HEK293T (cell line): ENCODE results near the gene UBE2D1.

Source experiments
- CTCF ChIA-PET: fragments of 350-600 bp; formaldehyde crosslinking; extraction: SDS; loops from one replicate; lab custom pipeline; 2021; ENCODE audit warnings: antibody characterized with exemption, inconsistent platforms; lab: Yijun Ruan, JAX
- POLR2A ChIA-PET: fragments of 350-600 bp; formaldehyde crosslinking; extraction: SDS; loops from one replicate; lab custom pipeline; 2020; ENCODE audit warnings: antibody characterized with exemption, inconsistent platforms; lab: Yijun Ruan, JAX
- DNase-seq: peaks from one replicate; pipeline ENCODE4 v3.0.0; 2012; ENCODE audit warnings: mixed read lengths; ENCODE audit errors: extremely low spot score
- ARNT ChIP-seq: fragments of 450-650 bp; IDR thresholded peaks from 2 replicates; pipeline ENCODE4 v1.6.1; 2017; ENCODE audit warnings: mild to moderate bottlenecking
- BHLHE40 ChIP-seq: fragments of 450-650 bp; IDR thresholded peaks from 2 replicates; pipeline ENCODE4 v1.6.1; 2016; ENCODE audit warnings: mild to moderate bottlenecking, moderate library complexity, borderline replicate concordance
- CTBP1 ChIP-seq: fragments of 450-650 bp; IDR thresholded peaks from 2 replicates; pipeline ENCODE4 v1.6.1; 2016; ENCODE audit warnings: borderline replicate concordance
- ELF4 ChIP-seq: fragments of 450-650 bp; IDR thresholded peaks from 2 replicates; pipeline ENCODE4 v1.6.1; 2017; ENCODE audit warnings: antibody characterized with exemption
- FOXA1 ChIP-seq: fragments of 450-650 bp; IDR thresholded peaks from 2 replicates; pipeline ENCODE4 v1.6.1; 2016; ENCODE audit warnings: mild to moderate bottlenecking
- FOXK2 ChIP-seq: fragments of 450-650 bp; IDR thresholded peaks from 2 replicates; pipeline ENCODE4 v1.6.1; 2016; ENCODE audit warnings: mild to moderate bottlenecking
- FOXM1 ChIP-seq: fragments of 450-650 bp; IDR thresholded peaks from 2 replicates; pipeline ENCODE4 v1.6.1; 2017; ENCODE audit warnings: mild to moderate bottlenecking, borderline replicate concordance
- HDGF ChIP-seq: fragments of 450-650 bp; IDR thresholded peaks from 2 replicates; pipeline ENCODE4 v1.6.1; 2017; ENCODE audit warnings: antibody characterized with exemption, borderline replicate concordance
- L3MBTL2 ChIP-seq: fragments of 450-650 bp; conservative IDR thresholded peaks from 2 replicates; pipeline ENCODE4 v1.6.1; 2016; ENCODE audit warnings: mild to moderate bottlenecking
- LEF1 ChIP-seq: fragments of 450-650 bp; IDR thresholded peaks from 2 replicates; pipeline ENCODE4 v1.6.1; 2017; ENCODE audit warnings: mild to moderate bottlenecking, borderline replicate concordance
- NFRKB ChIP-seq: fragments of 450-650 bp; IDR thresholded peaks from 2 replicates; pipeline ENCODE4 v1.6.1; 2016; ENCODE audit warnings: mild to moderate bottlenecking, moderate library complexity
- SP1 ChIP-seq: fragments of 450-650 bp; IDR thresholded peaks from 2 replicates; pipeline ENCODE4 v1.6.1; 2017
- SUZ12 ChIP-seq: fragments of 450-650 bp; IDR thresholded peaks from 2 replicates; pipeline ENCODE4 v1.6.1; 2016; ENCODE audit warnings: mild to moderate bottlenecking
- TARDBP ChIP-seq: fragments of 450-650 bp; IDR thresholded peaks from 2 replicates; pipeline ENCODE4 v1.6.1; 2016
- ZNF384 ChIP-seq: fragments of 450-650 bp; IDR thresholded peaks from 2 replicates; pipeline ENCODE4 v1.6.1; 2016
- TF ChIP-seq, protein P1 (sequence below): fragments of 450-650 bp; IDR thresholded peaks from 2 replicates; pipeline ENCODE4 v1.6.1; 2016

The UBE2D1 gene

DNA sequence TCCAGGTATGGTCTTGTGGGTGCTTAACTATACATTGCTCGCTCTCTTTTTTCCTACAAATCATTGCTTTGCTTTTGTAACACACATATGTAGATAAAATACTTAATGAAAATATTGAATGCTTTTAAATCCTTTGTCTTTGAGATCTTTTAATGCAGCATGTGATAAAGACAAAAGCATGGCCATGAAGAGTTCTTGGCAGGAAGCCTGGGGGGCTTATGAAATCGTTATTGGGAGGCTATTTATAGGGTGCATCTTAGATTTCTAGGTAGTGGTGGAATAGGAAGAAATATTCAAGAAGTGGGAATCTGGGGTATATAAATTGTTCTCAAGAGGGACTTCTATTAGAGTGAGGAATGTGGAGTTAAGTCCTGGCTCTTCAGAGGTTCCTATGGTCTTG, 21.9 kb downstream of the UBE2D1 start:
- CTCF ChIA-PET = no interaction called here
- POLR2A ChIA-PET = no interaction called here
- no peak for DNase-seq
- TF ChIP-seq TARDBP (no peak), SP1 (no peak), CTBP1 (no peak), FOXM1 (no peak), ELF4 (no peak), L3MBTL2 (no peak), SUZ12 (no peak)
- TF ChIP-seq, protein P1, sequence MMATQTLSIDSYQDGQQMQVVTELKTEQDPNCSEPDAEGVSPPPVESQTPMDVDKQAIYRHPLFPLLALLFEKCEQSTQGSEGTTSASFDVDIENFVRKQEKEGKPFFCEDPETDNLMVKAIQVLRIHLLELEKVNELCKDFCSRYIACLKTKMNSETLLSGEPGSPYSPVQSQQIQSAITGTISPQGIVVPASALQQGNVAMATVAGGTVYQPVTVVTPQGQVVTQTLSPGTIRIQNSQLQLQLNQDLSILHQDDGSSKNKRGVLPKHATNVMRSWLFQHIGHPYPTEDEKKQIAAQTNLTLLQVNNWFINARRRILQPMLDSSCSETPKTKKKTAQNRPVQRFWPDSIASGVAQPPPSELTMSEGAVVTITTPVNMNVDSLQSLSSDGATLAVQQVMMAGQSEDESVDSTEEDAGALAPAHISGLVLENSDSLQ = no peak

DNA sequence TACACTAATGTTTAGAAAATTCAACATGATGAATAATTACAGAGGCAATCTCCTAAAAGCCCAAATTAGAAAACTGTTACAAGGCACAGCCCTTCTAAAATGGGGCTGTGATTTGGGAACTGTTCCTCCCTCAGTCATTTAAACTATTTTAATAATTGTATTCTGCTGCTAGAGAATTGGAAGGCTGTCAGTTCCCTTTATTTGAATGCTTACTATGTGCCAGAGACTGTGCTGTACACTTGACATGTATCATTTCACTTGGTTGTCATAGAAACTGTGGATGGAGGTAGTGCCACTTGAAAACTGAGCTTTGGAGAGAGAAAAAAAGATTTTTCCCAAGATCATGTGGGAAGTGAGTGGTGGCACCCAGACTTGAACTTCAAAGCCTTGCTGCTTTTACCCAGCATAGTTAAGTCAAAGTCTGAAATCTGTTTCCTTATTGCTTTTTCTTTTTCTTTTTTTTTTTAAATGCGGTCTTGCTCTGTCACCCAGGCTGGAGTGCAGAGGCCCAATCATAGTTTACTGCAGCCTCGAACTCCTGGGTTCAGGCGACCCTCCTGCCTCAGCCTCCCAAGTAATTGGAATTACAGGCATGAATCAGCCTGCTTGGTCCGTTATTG, 23.6 kb downstream of the UBE2D1 start:
- POLR2A ChIA-PET = no interaction called here

DNA sequence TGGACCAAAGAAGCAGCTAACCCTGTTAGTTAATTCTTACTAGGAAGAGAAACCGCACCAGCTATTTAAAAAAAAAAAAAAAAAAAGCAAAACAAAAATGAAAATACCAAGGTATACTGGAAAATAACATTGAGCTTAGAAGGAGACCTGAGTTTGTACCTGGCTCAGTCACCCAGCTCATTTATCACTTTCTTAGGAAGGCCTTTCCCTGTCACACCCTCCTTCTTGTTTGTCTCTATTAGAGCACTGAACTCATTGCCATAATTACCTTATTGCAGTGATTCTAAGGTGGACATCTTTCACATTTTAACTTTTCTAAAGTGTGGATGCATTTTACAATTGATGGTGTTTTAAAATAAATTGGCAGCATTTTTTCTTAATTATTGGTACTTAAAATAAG, 24.1 kb downstream of the UBE2D1 start:
- ChIA-PET POLR2A (no interaction called here), CTCF (no interaction called here)
- no peak for DNase-seq

More for the DNA sequence above, 23.6 kb downstream of the UBE2D1 start:
- no peak for DNase-seq
- CTCF ChIA-PET = no interaction called here
- no peak for TF ChIP-seq L3MBTL2
- no peak for TF ChIP-seq SUZ12
- no peak for TF ChIP-seq FOXM1
- TF ChIP-seq BHLHE40 = no peak

DNA sequence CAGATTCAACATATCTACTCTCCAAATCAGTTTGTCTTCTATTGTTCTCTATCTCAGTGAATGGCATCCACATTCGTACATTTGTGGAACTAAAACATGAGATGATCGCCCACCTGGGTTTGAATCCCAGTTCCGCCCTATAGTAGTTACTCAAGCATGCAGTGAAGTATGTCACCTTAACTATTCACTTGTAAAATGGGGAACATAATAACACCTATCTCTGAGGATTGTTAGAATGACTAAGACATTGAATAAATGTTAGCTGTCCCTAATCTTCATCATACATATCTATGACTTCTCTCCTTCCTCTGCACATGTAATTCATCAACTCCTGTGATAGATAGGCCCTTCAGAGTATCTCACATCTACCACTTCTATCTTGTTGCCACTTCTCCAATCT, 24.7 kb downstream of the UBE2D1 start:
- ChIA-PET POLR2A (no interaction called here), CTCF (no interaction called here)
- no peak for DNase-seq
- no peak for TF ChIP-seq ELF4
- no peak for TF ChIP-seq SP1
- TF ChIP-seq CTBP1 = no peak
- TF ChIP-seq NFRKB = no peak
- TF ChIP-seq TARDBP = no peak
- no peak for TF ChIP-seq SUZ12
- TF ChIP-seq, protein P1 = no peak
- no peak for TF ChIP-seq FOXM1
- TF ChIP-seq FOXK2 = no peak
- no peak for TF ChIP-seq L3MBTL2

More for the DNA sequence above, 24.1 kb downstream of the UBE2D1 start:
- TF ChIP-seq FOXM1 (no peak), FOXK2 (no peak), FOXA1 (no peak), ELF4 (no peak), L3MBTL2 (no peak), ZNF384 (no peak), LEF1 (no peak), CTBP1 (no peak), NFRKB (no peak), SUZ12 (no peak), ARNT (no peak), HDGF (no peak), TARDBP (no peak), SP1 (no peak), BHLHE40 (no peak)
- TF ChIP-seq, protein P1 = no peak

DNA sequence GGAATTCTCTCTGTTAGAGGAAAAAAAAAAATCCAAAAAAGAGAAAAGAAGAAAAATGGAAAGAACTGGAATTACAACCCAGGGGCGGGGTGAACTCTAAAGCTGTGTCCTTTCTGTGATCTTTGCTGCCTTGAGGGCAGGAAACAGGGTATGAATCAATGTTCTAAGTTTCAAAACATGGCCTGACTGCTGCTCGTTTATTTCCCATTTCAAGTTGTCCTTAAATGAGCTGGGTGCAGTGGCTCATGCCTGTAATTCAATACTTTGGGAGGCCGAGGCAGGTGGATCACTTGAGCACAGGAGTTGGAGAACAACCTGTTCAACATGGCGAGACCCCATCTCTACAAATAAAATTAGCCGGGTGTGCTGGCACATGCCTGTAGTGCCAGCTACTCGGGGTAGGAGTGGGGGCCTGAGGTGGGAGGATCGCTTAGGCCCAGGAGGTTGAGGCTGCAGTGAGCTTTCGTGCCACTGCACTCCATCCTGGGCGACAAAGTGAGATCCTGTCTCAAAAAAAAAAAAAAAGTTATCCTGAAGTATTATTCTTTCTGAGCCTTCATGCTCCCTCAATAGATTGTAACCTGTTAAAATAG, 25.7 kb downstream of the UBE2D1 start:
- TF ChIP-seq L3MBTL2 = no peak
- no peak for TF ChIP-seq TARDBP
- TF ChIP-seq CTBP1 = no peak
- no peak for TF ChIP-seq SP1
- no peak for TF ChIP-seq SUZ12
- no peak for TF ChIP-seq HDGF
- TF ChIP-seq ELF4 = no peak
- CTCF ChIA-PET = no interaction called here
- POLR2A ChIA-PET = interaction anchor here (0.9 kb wide), 1 partner anchor 92 kb away, joined by 3 read pairs; the partner anchor contains the start of gene CISD1
- no peak for DNase-seq

DNA sequence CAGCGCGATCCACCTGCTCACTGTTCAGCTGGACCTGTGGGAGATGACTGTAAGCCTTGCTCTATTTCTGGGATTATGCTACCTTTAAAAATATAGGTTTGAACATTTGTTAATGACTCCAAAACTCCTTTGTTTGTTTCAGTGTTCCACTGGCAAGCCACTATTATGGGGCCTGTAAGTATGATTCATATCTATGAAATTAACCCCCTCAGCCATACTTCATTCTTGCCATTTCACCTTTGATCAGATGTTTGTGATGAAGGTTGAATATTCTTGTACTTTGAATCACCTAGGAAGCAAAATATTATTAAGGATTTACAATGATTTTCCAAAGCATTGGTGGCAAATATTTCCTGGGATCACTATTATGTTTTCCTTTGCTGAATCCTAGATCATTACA, 26.5 kb downstream of the UBE2D1 start:
- ChIA-PET POLR2A (interaction anchor here (0.9 kb wide), 1 partner anchor 93 kb away, joined by 3 read pairs; the partner anchor contains the start of gene CISD1), CTCF (no interaction called here)

More for the DNA sequence above, 26.5 kb downstream of the UBE2D1 start:
- TF ChIP-seq SUZ12 (no peak), FOXK2 (no peak), ARNT (no peak), NFRKB (no peak), HDGF (no peak), SP1 (no peak), ELF4 (no peak)
- DNase-seq = no peak
